Chondrocyte (in vitro differentiated cells): ENCODE results near the gene C1orf210. TPM values are rescaled to one million over a fixed set of nuclear protein-coding genes. Genes with fewer than 3 reads are reported as not detected.

Experiments
- DNase-seq: peaks from one replicate; pipeline ENCODE4 v3.0.0; 2021; ENCODE audit warnings: mixed read lengths, low spot score
- H3K27ac Mint-ChIP-seq: one replicate; pipeline ENCODE4 v1.8.0; 2021; ENCODE audit warnings: mild to moderate bottlenecking, moderate library complexity, mixed read lengths; ENCODE audit not compliant: unreplicated experiment
- H3K27me3 Mint-ChIP-seq: 2 replicates; pipeline ENCODE4 v1.8.0; 2021; ENCODE audit warnings: low read depth, mixed read lengths
- H3K36me3 Mint-ChIP-seq: 2 replicates; pipeline ENCODE4 v1.8.0; 2021; ENCODE audit warnings: low read depth, mixed read lengths
- H3K4me1 Mint-ChIP-seq: 2 replicates; pipeline ENCODE4 v1.8.0; 2021; ENCODE audit warnings: low read depth, mild to moderate bottlenecking, mixed read lengths
- H3K4me3 Mint-ChIP-seq: one replicate; pipeline ENCODE4 v1.8.0; 2021; ENCODE audit warnings: mild to moderate bottlenecking, moderate library complexity, mixed read lengths; ENCODE audit not compliant: unreplicated experiment
- H3K9me3 Mint-ChIP-seq: 2 replicates; pipeline ENCODE4 v1.8.0; 2021; ENCODE audit warnings: low read depth, mixed read lengths
- total RNA-seq: library from RNA; stranded (reverse); gene quantifications from 3 replicates; pipeline ENCODE4 v1.2.1, GENCODE V29; 2021
- TF ChIP-seq, protein P1 (sequence below): fragments of 200-600 bp; sonication (generic); IDR thresholded peaks from 2 replicates; pipeline ENCODE4 v1.5.0; 2021; ENCODE audit warnings: antibody characterized with exemption, mild to moderate bottlenecking, moderate library complexity

The C1orf210 gene
- total RNA-seq, 1 donor from 2014 or later: not detected

DNA sequence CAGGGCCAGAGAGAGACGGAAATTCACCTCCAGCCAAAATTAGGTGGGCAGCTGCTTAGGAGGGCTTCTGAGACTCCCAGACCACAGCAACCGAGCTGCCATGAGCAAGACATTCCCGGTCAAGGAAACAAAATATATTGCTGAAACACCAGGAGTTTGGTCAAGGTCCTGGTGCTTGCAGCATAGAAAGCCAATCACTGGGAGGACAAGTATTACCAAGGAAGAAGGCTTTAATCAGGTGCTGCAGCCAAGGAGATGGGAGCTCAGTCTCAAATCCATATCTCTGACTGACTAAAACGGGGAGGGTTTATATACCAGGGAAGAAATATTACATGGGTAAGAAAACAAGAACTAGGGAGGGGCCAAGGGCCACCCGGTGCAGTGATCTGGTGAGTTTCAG is 34.4 kb downstream of the C1orf210 start:
- H3K9me3 Mint-ChIP-seq: peaks cover 10% of the 10 kb centered on the region
- H3K27me3 Mint-ChIP-seq: peaks cover 26% of the 10 kb centered on the region
- peaks cover 3% of the 10 kb centered on the region for H3K36me3 Mint-ChIP-seq
- no peak overlapping the region for H3K4me3 Mint-ChIP-seq
- TF ChIP-seq, protein P1, sequence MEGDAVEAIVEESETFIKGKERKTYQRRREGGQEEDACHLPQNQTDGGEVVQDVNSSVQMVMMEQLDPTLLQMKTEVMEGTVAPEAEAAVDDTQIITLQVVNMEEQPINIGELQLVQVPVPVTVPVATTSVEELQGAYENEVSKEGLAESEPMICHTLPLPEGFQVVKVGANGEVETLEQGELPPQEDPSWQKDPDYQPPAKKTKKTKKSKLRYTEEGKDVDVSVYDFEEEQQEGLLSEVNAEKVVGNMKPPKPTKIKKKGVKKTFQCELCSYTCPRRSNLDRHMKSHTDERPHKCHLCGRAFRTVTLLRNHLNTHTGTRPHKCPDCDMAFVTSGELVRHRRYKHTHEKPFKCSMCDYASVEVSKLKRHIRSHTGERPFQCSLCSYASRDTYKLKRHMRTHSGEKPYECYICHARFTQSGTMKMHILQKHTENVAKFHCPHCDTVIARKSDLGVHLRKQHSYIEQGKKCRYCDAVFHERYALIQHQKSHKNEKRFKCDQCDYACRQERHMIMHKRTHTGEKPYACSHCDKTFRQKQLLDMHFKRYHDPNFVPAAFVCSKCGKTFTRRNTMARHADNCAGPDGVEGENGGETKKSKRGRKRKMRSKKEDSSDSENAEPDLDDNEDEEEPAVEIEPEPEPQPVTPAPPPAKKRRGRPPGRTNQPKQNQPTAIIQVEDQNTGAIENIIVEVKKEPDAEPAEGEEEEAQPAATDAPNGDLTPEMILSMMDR: no peak
- no peak overlapping the region for H3K27ac Mint-ChIP-seq
- peak; percentile 15 for DNase-seq
- no peaks in the 10 kb centered on the region for H3K4me1 Mint-ChIP-seq

- TF ChIP-seq, protein P1: no peak
- peaks cover 26% of the 10 kb centered on the region for H3K27me3 Mint-ChIP-seq
- H3K4me3 Mint-ChIP-seq: no peak overlapping the region
- no peak for DNase-seq
- H3K27ac Mint-ChIP-seq: no peak overlapping the region
- peaks cover 3% of the 10 kb centered on the region for H3K36me3 Mint-ChIP-seq
- peaks cover 10% of the 10 kb centered on the region for H3K9me3 Mint-ChIP-seq
- H3K4me1 Mint-ChIP-seq: no peaks in the 10 kb centered on the region
Observed at GRCh38 chr1:43250351-43250761, 35.0 kb downstream of the C1orf210 start.

GRCh38 chr1:43247256-43247921 is 38.0 kb downstream of the C1orf210 start:
- TF ChIP-seq, protein P1: no peak
- Mint-ChIP-seq H3K9me3 (peaks cover 10% of the 10 kb centered on the region), H3K4me1 (no peaks in the 10 kb centered on the region), H3K27me3 (peaks cover 6% of the 10 kb centered on the region), H3K27ac (no peak overlapping the region), H3K4me3 (no peak overlapping the region), H3K36me3 (peaks cover 3% of the 10 kb centered on the region)
- no peak for DNase-seq

- Mint-ChIP-seq H3K4me3 (no peak overlapping the region), H3K27ac (no peak overlapping the region), H3K27me3 (peaks cover 6% of the 10 kb centered on the region), H3K9me3 (peaks cover 10% of the 10 kb centered on the region), H3K4me1 (no peaks in the 10 kb centered on the region), H3K36me3 (peaks cover 3% of the 10 kb centered on the region)
- DNase-seq: no peak
- TF ChIP-seq, protein P1: no peak
Observed at GRCh38 chr1:43246466-43247213, 38.7 kb downstream of the C1orf210 start.

DNA sequence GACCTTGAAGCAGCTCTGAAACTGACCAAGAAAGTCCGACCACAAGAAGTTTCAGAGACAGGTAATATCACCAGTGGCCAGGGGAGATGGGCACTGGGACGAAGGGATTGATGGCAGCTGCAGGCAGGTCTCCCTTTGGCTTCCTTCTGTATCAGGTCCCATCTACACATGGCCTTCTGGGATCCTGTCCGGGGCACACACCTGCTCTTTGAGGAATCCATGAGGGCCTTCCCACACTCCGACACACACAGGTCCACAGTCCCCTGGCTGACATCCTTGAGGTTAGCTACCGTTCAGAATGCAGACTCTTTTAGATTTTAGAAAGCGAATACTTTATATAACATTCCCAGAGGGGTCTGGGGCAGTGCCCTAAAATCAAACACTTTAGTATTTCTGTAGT is 42.1 kb downstream of the C1orf210 start:
- no peak overlapping the region for H3K27ac Mint-ChIP-seq

More for the DNA sequence above, 42.1 kb downstream of the C1orf210 start:
- no peak for DNase-seq
- Mint-ChIP-seq H3K4me3 (no peak overlapping the region), H3K9me3 (peaks cover 10% of the 10 kb centered on the region), H3K27me3 (no peaks in the 10 kb centered on the region), H3K36me3 (peaks cover 5% of the 10 kb centered on the region), H3K4me1 (peaks cover 4% of the 10 kb centered on the region)
- TF ChIP-seq, protein P1: no peak
